ENCODE results near the gene C3orf20.
"Not testable (repeated sequence)": the region's sequence is repeated elsewhere in the genome, so short reads cannot be mapped to it uniquely, and the experiment has no call there.

C3orf20 gene

DNA sequence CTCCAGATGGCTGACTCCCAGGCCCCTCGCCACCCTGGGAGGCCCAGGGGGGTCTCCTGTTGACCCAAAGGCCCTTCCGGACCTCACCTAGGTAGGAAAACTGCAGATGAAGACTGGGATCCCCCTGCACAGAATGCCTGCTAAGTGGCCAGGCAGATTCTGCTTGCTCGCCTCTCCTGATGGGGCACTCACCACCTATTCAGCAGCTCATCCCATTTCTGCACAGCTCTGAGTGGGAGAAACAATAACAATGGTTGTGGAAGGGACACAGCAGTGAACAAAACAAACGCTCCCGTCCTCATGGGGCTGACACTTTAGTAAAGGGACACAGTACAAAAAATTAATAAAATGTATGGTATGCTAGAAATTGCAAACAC is 118.9 kb downstream of the C3orf20 start:
- no peak for DNase-seq (ENCODE audit: low read depth in 1 of 2, low spot score in 1 of 2)

- no peak for DNase-seq (ENCODE audit: low read depth in 1 of 2, low spot score in 1 of 2)
These were observed 119.5 kb downstream of the C3orf20 start for GRCh38 chr3:14794435-14794834.

- DNase-seq (ENCODE audit: low read depth in 1 of 2, low spot score in 1 of 2) = no peak
These were observed 121.1 kb downstream of the C3orf20 start for GRCh38 chr3:14795996-14796395.

DNA sequence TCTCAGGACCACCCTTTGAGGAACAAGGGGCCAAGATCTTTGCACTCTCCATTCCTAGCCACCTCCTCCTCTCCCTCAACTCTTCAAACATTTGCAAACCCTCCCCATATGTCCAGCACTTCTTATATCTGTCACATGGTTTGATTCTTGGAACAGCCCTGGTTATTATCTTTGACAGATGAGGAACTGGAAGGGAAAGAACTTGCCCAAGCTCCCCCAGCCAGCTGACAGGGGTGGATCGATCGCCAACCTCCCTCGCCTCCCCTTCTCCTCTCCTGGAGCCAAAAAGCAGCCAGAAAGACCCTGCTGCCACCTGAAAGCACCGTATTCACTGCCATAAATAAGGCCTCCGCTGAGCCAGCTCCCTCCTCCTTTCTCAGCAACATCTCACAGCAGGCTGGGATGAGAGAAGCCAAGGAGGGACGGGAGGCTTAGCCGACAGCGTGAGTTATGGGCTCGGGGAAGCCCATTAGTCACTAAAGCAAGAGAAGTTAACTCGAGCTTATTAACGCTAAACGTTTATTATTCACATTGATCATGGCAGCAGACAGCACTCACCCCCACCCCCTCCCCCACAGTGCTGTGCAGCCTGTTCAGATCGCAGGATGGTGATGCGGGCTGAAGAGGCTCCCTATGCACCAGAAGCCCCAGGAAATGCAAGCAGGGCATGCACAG is 121.6 kb downstream of the C3orf20 start:
- no peak for DNase-seq (ENCODE audit: low read depth in 1 of 2, low spot score in 1 of 2)

DNA sequence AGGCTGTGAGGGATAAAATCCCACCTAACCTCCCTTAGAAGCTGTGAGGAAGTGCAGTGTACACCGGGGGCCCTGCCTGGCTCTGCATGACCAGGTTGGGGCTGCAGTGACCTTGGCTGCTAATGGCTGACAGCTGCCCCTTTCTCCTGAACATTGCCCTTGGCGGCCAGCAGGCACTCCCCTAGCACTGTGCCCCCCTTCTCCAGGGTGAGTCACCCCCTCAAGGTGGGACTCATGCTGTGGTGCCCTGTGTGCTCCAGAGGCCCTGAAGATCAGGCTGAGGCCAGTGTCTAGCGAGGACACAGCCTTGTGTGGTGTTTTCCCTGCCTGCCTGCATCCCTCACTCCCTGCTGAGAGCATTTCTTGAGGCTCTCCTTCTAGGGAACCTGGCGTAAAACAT is 122.8 kb downstream of the C3orf20 start:
- no peak for DNase-seq (ENCODE audit: low read depth in 1 of 2, low spot score in 1 of 2)

DNA sequence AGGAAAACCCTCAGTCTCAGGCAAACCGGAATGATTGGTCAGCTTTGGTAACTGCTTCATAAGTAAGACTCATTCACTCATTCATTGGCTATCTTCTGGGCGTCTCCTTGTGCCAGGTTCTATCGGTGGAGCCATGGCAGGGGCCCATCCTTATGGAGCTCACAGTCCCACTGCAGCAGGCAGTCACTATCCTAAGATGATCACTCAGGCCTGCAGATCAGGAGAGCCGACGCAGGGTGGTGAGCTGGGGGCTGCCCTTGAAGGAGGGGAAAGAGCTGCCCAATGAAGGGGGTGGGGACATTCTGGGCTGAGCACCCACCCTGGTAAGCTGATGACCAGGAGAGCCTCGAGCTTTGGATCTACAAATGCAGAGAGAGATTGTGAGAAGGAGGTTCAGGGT is 123.3 kb downstream of the C3orf20 start:
- DNase-seq (ENCODE audit: low read depth in 1 of 2, low spot score in 1 of 2) = no peak

GRCh38 chr3:14799146-14799545 is 124.2 kb downstream of the C3orf20 start:
- no peak for DNase-seq (ENCODE audit: low read depth in 1 of 2, low spot score in 1 of 2)

GRCh38 chr3:14801031-14801430 is 126.1 kb downstream of the C3orf20 start:
- no peak for DNase-seq (ENCODE audit: low read depth in 1 of 2, low spot score in 1 of 2)

GRCh38 chr3:14801668-14802380 is 126.9 kb downstream of the C3orf20 start:
- DNase-seq (ENCODE audit: low read depth in 1 of 2, low spot score in 1 of 2) = no peak

- no peak for DNase-seq (ENCODE audit: low read depth in 1 of 2, low spot score in 1 of 2)
These were observed 127.4 kb downstream of the C3orf20 start for GRCh38 chr3:14802381-14802731.

DNA sequence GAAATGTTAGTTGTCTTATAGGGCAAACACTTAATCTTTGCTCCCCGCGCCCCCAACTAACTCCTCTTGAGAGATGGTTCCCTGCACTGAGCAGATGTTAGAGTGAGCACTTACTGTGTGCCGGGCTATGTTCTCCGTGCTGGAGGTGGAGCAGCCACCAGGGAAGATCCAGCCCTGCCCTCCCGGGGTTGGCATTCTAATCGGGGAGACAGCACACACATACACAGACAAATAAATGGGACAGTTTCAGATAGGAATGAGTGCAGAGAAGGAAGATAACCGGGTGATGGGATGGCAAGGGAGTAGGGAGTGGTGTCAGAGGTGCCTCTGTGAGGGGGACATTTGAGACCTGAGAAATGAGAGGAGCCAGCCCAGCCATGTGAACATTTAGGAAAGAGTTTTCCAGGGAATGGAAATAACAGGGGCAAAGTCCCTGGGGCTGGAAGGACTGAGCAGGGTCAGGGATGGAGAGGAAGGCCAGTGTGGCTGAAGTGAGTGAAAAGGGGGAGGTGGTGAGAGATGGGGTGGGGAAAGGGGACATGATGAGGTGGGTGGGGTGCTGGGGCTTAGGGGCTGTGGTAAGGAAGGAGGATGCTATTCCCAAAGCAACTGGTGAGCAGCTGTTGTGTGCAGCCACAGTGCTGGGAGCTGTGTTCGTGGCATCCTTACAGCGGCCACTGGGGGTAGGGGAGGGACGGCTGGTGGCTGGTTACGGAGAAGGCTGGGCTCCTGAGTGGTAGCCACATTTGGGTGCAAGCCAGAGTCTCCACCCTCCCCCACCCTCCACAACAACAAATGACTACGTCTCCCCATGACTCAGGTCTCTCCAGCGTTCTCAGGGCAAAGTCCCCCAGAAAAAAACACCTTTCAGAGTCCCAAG is 128.4 kb downstream of the C3orf20 start:
- DNase-seq (ENCODE audit: low read depth in 1 of 2, low spot score in 1 of 2) = no peak

GRCh38 chr3:14803981-14804834 is 129.3 kb downstream of the C3orf20 start:
- no peak for DNase-seq (ENCODE audit: low read depth in 1 of 2, low spot score in 1 of 2)

DNA sequence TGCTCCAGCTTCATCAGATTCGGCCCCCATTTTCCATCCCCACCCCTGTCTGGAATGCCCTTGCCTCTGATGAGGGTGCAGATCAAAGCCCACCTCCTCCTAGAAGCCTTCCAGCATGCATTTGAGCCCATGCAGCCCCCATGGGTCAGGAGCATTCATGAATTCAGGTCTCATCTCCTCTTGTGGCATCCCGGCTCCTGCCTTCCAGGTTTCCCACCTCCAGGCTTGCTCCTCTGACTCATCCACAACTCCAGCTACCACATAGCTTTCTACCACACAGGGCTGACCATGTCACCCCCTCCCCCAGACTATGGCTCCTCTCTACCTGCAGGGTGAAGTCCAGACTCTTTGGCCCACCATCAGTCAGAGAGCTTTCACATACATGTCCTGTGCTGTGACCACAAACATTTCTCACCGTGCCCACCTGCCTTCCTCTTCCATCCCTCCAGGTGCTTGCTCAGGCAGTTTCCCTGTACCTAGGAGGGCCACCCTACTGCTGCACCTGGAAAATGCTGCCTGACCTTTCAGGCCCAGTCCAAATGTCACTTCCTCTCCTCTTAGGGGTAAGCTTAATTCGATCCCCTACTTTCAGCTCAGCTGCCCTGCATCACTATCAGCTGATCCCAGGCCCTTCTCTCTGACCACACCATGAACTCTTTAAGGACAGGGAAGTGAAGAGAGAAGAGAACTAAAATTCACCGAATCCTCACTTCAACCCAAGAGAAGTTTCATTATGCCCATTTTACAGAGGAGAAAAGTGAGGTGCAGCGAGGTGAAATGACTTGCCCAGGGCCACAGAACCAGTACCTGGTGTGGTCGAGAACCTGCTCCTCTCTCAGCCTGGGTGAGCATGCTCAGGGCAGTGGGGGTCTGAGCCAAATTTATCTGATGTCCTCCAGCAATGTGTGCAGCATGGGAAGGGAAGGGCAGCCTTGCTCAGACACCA is 130.2 kb downstream of the C3orf20 start:
- DNase-seq (ENCODE audit: low read depth in 1 of 2, low spot score in 1 of 2) = no peak

DNA sequence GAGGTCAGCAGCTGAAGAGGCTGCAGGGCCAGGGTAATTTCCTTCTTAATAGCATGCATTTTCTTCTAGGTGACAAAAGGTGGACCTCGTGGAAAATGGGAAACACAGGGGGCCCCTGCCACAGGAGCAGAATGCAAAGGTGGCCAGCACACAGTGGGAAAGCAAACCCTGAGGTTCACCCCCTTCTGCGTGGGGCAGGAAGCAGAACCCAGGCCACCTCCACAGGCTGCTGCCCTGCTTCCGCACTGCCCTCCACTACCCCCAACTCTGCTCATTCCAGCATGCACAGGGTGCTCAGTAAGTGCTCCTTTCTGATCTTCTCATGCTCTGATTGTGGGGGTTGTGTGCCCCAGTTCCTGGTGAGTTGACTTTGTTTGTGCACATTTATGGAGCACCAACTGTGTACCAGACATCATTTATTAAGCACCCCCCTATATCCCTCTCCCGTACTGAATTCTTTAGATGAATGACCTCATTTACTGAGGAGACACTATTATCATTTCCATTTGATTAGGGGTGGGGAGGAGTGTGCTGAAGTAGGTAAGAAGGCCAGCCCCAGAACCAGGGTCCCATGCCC is 131.1 kb downstream of the C3orf20 start:
- no peak for DNase-seq (ENCODE audit: low read depth in 1 of 2, low spot score in 1 of 2)

DNA sequence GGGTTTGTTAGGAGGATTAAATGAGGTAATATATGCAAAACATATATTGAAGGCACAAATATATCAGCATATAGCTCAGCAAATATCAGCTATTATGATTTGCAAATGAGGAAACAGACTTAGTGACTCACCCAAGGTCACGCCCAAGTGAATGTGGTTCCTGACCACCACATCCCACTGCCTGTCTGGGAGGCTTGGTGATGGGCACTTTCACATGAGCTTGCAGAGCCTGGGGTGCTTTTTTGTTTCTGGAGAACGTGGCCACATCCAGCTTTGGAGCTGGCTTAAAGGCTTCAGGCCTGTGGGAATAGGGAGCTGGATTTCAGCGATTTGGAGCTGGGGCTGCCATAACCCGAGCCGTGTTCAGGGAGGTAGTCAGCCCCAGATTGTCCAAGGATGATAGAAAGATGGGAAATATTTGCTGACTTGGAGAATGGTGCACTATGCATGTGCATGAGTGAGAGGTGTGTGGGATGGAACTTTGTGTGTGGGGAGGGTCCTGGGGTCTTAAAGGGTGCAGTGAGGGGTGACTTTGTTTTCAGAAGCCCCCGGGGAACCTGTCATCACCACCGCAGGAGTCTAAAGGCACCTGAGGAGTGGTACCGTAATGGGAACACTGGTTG is 131.8 kb downstream of the C3orf20 start:
- DNase-seq (ENCODE audit: low read depth in 1 of 2, low spot score in 1 of 2) = no peak

DNA sequence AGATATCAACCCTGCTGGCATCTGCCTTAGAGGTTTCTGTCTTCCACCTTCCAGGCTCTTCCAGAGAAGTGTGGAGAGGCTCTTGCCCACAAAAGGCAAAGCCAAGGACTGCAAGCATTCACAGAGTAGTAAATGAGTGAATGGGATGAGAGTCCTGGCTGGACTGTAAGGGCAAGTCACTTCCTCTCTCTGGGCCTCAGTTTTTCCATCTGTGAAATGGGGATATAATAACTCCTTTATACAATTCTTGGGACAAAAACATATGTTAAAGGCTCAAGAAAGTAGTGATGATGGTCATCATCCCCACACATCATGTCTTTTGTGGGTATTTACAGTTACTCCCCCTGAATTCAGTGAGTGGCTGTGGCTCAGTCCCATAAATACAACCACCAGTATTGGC is 133.1 kb downstream of the C3orf20 start:
- no peak for DNase-seq (ENCODE audit: low read depth in 1 of 2, low spot score in 1 of 2)

GRCh38 chr3:14808502-14809266 is 133.7 kb downstream of the C3orf20 start:
- DNase-seq (ENCODE audit: low read depth in 1 of 2, low spot score in 1 of 2) = no peak

- DNase-seq (ENCODE audit: low read depth in 1 of 2, low spot score in 1 of 2) = not testable (repeated sequence)
These were observed 134.7 kb downstream of the C3orf20 start for GRCh38 chr3:14809611-14810010.
